Heart left ventricle (tissue), 16 donors: Measurements from ENCODE around the gene NUTM2B. TPM values are rescaled to one million over a fixed set of nuclear protein-coding genes. Genes with fewer than 3 reads are reported as not detected.
A peak's percentile ranks its signal among the peaks of the same experiment; 100 is the strongest.
"Not testable (repeated sequence)": the region's sequence is repeated elsewhere in the genome, so short reads cannot be mapped to it uniquely, and the experiment has no call there.

Experiments used
- ATAC-seq, 4 donors: fragments of 200-7000 bp; cut with Tn5 transposase; one replicate each; pipeline ENCODE4 v1.9.1; 2020 to 2022; ENCODE audit warnings: moderate library complexity in 4 of 4, mild to moderate bottlenecking in 3 of 4, moderate number of reproducible peaks in 1 of 4
- DNase-seq, 5 donors: peaks; one replicate each; pipeline ENCODE4 v3.0.0-alpha.2; 2020
- H3K27ac ChIP-seq, 12 donors: fragments of 200-600 bp; sonication (generic) in 4 of 12; one replicate each; pipeline versions ENCODE4 v1.5.0 to v1.8.0; 2016 to 2022; ENCODE audit warnings: mild to moderate bottlenecking in 2 of 12
- H3K27me3 ChIP-seq, 9 donors: fragments of 200-600 bp; sonication (generic) in 2 of 9; one replicate each; pipeline versions ENCODE4 v1.5.1 to v1.8.0; 2016 to 2022; ENCODE audit warnings: mild to moderate bottlenecking in 3 of 9
- H3K36me3 ChIP-seq, 9 donors: fragments of 200-600 bp; sonication (generic) in 2 of 9; one replicate each; pipeline versions ENCODE4 v1.5.0 to v1.8.0; 2018 to 2022; ENCODE audit warnings: mild to moderate bottlenecking in 2 of 9
- H3K4me1 ChIP-seq, 12 donors: fragments of 200-600 bp; sonication (generic) in 4 of 12; one replicate each; pipeline versions ENCODE4 v1.5.0 to v1.8.0; 2016 to 2022; ENCODE audit warnings: mild to moderate bottlenecking in 3 of 12
- H3K4me3 ChIP-seq, 12 donors: fragments of 200-600 bp; sonication (generic) in 4 of 12; one replicate each; pipeline versions ENCODE4 v1.5.0 to v1.8.0; 2017 to 2022; ENCODE audit warnings: mild to moderate bottlenecking in 9 of 12, moderate library complexity in 4 of 12
- H3K9me3 ChIP-seq, 12 donors: fragments of 200-600 bp; sonication (generic) in 4 of 12; one replicate each; pipeline versions ENCODE4 v1.5.0 to v1.8.0; 2016 to 2022; ENCODE audit warnings: mild to moderate bottlenecking in 1 of 12
- WGBS, 4 donors: extraction: QIAGEN DNeasy Blood & Tissue Kit in 2 of 4; methylation state at CpG; one replicate each; pipeline versions ENCODE4 v1.1.5 to v1.1.7; 2013 to 2018; 5-methylcytosine and 5-hydroxymethylcytosine counted together
- intact Hi-C, 10 donors: fragments of 100-400 bp; cut with DNase I; formaldehyde crosslinking; loops; one replicate each; pipeline versions ENCODE4 v1.11.1 to v1.14.2; 2022
- polyA plus RNA-seq, 2 donors: library from polyadenylated mRNA; stranded (reverse); fragments of 200-250 nt; gene quantifications; one replicate each; pipeline ENCODE4 v1.2.3, GENCODE V29; 2013
- total RNA-seq, 9 donors: library from RNA; depleted of rRNA in 2 of 9; stranded (reverse); fragments of >200 nt in 2 of 9; fragmentation: NEBNext Ultra II Directional in 3 of 9; extraction: Animal tissue kit (Norgen Biotek cat#: 25700) in 3 of 9; gene quantifications; one replicate each; pipeline versions ENCODE4 v1.1.0 to v1.2.4, GENCODE V29; 2016 to 2023
- TF ChIP-seq, protein P1 (sequence below), 12 donors: fragments of 200-600 bp; sonication (generic) in 4 of 12; IDR thresholded peaks; one replicate each; pipeline versions ENCODE4 v1.5.0 to v1.8.0; 2018 to 2022; ENCODE audit warnings: antibody characterized with exemption in 12 of 12, mild to moderate bottlenecking in 5 of 12
- donor health status: ischemic (EF 13 %, LVEDD 7.1; RV severe dilation, severe dysfunction).
- donor health status: healthy with polysubstance abuse.
- donor health status: DM: no; HTN: yes; CAD: no.
- donor health status: DM: no; HTN: no; CAD: no.
- donor health status: ischemic (EF 25% LVEDD 6.9; RV normal size, moderate dysfunction).
- donor health status: ischemic (EF 25% LVEDD 5.7; RV mildly dilated, moderate dysfunction).
- donor health status: healthy.
- donor health status: DM: yes; HTN: yes; CAD: no.
- donor health status: ischemic (EF 35%, LVEDD 5.7; RV mildly dilated, moderate dysfunction).
- donor health status: nonischemic (EF 11% LVEDD 7.7; RV severe dilation, severe dysfunction).
- donor health status: DM: yes; HTN: yes; CAD: no.
- donor health status: PGD.
- donor health status: ischemic (EF 29% LVEDD 5.4; RV normal size, mild dysfunction).
- donor health status: nonischemic (EF 23%, LVEDD 6.1; RV moderate dilation, normal function).

Gene NUTM2B
- total and polyA plus RNA-seq, 11 donors: 0.01 to 1.8 (median 0.83) TPM

DNA sequence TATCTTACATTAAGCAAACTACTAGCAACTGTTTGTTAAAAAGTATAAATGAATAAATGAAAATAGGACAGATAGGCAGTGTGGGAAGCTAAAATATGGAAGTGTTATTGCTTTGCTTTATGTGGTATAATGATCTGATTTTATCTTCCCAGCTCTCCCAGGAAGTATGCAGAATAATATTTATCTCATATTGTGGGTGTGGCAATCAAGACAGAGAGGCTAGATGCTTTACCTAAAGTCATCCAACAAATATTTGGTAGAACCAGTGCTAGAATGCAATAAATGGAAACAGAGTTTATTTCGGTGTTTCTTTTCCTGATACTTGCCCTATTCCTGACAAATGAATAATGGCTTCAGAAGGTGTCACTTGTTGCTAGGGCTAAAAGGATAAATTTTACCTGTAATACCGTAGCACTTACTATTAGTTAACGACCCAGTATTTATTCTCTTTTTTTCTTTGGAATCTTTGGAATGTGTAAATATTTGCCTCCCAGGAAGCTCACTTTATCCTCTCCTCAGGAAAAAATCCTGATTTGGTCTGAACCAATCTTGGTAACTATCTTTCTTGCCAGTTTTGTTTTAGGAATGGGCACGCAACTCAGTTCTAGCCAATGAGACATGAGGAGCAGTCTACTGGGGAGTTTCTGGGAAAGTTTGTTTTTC, 14.0 kb downstream of the NUTM2B start:
- H3K9me3 ChIP-seq, ATAC-seq, H3K36me3 ChIP-seq, H3K27ac ChIP-seq, H3K4me1 ChIP-seq, DNase-seq, H3K4me3 ChIP-seq, intact Hi-C loops, H3K27me3 ChIP-seq: not testable (repeated sequence)
- 93 to 100% (median 96%) methylated on average over 3 of the region's 4 CpGs; no CpG with 5 or more reads in 1 of the 4 donors for WGBS, 4 donors

DNA sequence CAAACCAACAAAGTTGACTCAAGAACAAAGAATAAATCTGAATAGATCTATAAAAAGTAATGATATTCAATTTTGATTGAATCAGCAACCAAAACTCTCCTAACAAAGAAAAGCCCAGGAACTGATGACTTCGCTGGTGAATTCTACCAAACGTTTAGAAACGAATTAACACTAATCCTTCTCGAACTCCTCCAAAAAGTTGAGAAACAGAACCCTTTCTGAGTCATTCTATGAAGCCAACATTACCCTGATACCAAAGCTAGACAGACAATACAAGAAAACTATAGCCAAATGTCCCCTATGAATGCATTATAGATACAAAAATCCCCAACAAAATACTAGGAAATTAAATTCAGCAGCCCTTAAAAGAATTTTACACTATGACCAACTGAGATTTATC, 17.0 kb downstream of the NUTM2B start:
- H3K27me3 ChIP-seq, H3K9me3 ChIP-seq, ATAC-seq, H3K36me3 ChIP-seq, intact Hi-C loops, H3K4me3 ChIP-seq, H3K27ac ChIP-seq, H3K4me1 ChIP-seq, DNase-seq: not testable (repeated sequence)
- 90 to 98% methylated on average over 4 of the region's 4 CpGs; no CpG with 5 or more reads in 2 of the 4 donors for WGBS, 4 donors

DNA sequence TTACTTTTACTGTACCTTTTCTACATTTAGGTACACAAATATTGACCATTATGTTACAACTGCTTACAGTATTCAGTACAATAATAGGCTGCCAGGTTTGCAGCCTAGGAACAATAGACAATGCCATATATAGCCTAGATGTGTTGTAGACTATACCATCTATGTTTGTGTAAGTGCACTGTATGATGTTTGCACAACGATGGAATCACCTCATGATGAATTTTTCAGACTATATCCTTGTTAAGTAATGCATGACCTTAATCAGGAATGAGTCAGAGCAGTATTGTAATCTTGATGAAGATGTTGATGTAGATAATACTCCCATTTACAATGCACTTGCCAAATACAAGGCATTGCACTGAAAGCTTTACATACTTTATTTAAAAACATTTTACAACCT, 23.6 kb downstream of the NUTM2B start:
- ATAC-seq, H3K9me3 ChIP-seq, H3K36me3 ChIP-seq, intact Hi-C loops, DNase-seq, H3K4me1 ChIP-seq, H3K27me3 ChIP-seq, H3K4me3 ChIP-seq, H3K27ac ChIP-seq: not testable (repeated sequence)
- WGBS, 4 donors: 56 to 80% (median 60%) methylated on average over 1 of the region's 1 CpG; no CpG with 5 or more reads in 1 of the 4 donors

DNA sequence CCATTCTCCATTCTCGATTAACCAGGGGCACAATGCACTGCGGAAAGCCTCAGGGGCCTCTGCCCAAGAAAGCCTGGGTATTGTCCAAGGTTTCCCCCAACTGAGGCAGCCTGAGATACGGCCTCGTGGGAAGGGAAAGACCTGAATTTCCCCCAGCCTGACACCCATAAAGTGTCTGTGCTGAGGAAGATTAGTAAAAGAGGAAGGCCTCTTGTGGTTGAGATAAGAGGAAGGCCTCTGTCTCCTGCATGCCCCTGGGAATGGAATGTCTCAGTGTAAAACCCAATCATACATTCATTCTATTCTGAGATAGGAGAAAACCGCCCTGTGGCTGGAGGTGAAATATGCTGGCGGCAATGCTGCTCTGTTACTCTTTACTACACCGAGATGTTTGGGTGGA, 41.8 kb downstream of the NUTM2B start:
- H3K9me3 ChIP-seq, H3K36me3 ChIP-seq, ATAC-seq, H3K27ac ChIP-seq, H3K27me3 ChIP-seq, DNase-seq, H3K4me1 ChIP-seq, intact Hi-C loops, H3K4me3 ChIP-seq: not testable (repeated sequence)
- WGBS, 4 donors: 47 to 72% (median 67%) methylated on average over 3 to 7 of the region's 7 CpGs; no CpG with 5 or more reads in 1 of the 4 donors

DNA sequence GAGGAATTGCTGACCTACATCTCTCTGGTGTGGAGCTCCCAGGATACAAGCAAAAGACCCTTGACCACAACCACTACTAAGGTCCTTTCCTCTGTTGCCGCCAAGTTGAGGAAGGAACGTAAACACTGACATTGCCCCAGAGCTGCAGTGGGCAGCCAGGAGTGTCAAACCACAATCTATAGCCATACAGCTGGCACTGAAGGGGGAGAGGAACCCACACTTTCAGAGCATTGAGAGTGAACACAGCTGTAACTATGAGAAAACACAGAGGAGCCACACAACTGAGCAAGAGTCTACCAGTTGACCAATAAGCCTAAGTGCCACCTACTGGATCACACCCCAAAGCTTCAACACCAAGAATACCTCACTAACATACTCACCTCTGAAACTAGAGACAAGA, 45.5 kb downstream of the NUTM2B start:
- 71 to 100% (median 96%) methylated on average over 2 of the region's 2 CpGs for WGBS, 4 donors
- intact Hi-C loops, H3K27ac ChIP-seq, ATAC-seq, DNase-seq, H3K36me3 ChIP-seq, H3K4me3 ChIP-seq, H3K27me3 ChIP-seq, H3K4me1 ChIP-seq, H3K9me3 ChIP-seq: not testable (repeated sequence)

DNA sequence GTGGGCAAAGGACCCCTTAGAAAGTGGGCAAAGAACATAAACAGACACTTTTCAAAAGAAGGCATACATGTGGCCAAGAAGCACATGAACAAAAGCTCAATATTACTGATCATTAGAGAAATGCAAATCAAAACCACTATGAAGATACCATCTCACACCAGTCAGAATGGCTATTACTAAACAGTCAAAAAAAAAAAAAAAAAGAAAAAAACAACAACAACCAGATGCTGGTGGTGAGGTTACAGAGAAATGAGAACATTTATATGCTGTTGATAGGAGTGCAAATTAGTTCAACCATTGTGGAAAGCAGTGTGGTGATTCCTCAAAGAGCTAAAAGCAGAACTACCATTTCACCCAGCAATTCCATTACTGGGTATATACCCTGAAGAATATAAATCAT, 50.6 kb downstream of the NUTM2B start:
- DNase-seq, H3K27me3 ChIP-seq, H3K4me1 ChIP-seq, H3K27ac ChIP-seq, H3K9me3 ChIP-seq, H3K36me3 ChIP-seq, intact Hi-C loops, ATAC-seq, H3K4me3 ChIP-seq: not testable (repeated sequence)

DNA sequence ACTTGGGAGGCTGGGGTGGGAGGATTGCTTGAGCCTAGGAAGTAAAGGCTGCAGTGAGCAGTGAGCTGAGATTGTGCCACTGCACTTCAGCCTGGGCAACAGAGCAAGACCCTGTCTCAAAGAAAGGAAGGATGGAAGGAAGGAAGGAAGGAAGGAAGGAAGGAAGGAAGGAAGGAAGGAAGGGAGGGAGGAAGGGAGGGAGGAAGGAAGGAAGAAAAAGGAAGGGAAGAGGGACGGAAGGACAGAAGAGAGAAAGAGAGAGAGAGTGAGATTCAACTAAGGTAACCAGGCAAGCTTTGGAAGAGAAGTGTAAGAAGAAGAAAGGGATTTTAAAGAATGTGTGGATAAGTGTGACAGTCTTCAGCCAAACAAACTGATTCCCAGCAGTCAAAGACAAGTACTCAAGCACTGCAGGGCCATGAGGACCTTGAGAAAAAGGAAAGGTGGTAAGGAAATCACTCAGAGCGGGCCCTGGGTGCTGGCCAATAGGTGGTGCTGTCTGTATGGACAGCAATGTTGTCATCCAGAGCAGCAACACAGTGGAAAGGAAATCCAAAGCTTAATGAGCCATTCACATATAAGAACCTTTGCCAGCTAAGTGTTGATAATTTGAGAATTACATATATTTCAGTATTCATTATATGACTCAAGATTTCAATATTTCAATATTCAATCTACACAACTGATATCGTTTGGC, 55.4 kb downstream of the NUTM2B start:
- ATAC-seq, H3K4me3 ChIP-seq, H3K36me3 ChIP-seq, H3K9me3 ChIP-seq, H3K27ac ChIP-seq, H3K27me3 ChIP-seq, intact Hi-C loops, H3K4me1 ChIP-seq, DNase-seq: not testable (repeated sequence)
- TF ChIP-seq, protein P1, sequence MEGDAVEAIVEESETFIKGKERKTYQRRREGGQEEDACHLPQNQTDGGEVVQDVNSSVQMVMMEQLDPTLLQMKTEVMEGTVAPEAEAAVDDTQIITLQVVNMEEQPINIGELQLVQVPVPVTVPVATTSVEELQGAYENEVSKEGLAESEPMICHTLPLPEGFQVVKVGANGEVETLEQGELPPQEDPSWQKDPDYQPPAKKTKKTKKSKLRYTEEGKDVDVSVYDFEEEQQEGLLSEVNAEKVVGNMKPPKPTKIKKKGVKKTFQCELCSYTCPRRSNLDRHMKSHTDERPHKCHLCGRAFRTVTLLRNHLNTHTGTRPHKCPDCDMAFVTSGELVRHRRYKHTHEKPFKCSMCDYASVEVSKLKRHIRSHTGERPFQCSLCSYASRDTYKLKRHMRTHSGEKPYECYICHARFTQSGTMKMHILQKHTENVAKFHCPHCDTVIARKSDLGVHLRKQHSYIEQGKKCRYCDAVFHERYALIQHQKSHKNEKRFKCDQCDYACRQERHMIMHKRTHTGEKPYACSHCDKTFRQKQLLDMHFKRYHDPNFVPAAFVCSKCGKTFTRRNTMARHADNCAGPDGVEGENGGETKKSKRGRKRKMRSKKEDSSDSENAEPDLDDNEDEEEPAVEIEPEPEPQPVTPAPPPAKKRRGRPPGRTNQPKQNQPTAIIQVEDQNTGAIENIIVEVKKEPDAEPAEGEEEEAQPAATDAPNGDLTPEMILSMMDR (IDR thresholded peaks at IDR 0.05): peak in 1 of 12 donors; percentile 8
- 45 to 84% (median 63%) methylated on average over 3 of the region's 3 CpGs for whole genome bisulfite sequencing, 4 donors

Other genes with a start within 250 kb of the NUTM2B start
- under 1 TPM in 8 of 9 donors, not detected in 1; 0.06 to 0.93 (median 0.26) TPM for gene EIF5AL1, start 190.7 kb upstream of the NUTM2B start, total RNA-seq
- under 1 TPM; 0.61 to 0.97 TPM for gene EIF5AL1, start 190.7 kb upstream of the NUTM2B start, polyA plus RNA-seq
- gene SFTPA2, start 142.8 kb upstream of the NUTM2B start, total RNA-seq: not detected
- gene SFTPA2, start 142.8 kb upstream of the NUTM2B start, polyA plus RNA-seq: 1 to 10 TPM in 1 of 2 donors, not detected in 1; 1.3 TPM
- gene SFTPA1, start 92.3 kb upstream of the NUTM2B start, total RNA-seq: not detected
- under 1 TPM in 1 of 2 donors, not detected in 1; 0.26 TPM for gene SFTPA1, start 92.3 kb upstream of the NUTM2B start, polyA plus RNA-seq
- gene NUTM2E, start 123.5 kb downstream of the NUTM2B start, total RNA-seq: under 1 TPM in 3 of 9 donors, not detected in 6; 0.08 to 0.56 (median 0.27) TPM
- gene NUTM2E, start 123.5 kb downstream of the NUTM2B start, polyA plus RNA-seq: under 1 TPM in 1 of 2 donors, not detected in 1; 0.40 TPM
- gene SFTPD, start 245.9 kb downstream of the NUTM2B start, total RNA-seq: 1 to 10 TPM in 5 of 9 donors, under 1 TPM in 3, not detected in 1; 0.21 to 1.9 (median 1.1) TPM
- gene SFTPD, start 245.9 kb downstream of the NUTM2B start, polyA plus RNA-seq: under 1 TPM; 0.12 to 0.27 TPM